ENCODE results near the gene SOBP.
"Not testable (repeated sequence)": the region's sequence is repeated elsewhere in the genome, so short reads cannot be mapped to it uniquely, and the experiment has no call there.

Gene SOBP

DNA sequence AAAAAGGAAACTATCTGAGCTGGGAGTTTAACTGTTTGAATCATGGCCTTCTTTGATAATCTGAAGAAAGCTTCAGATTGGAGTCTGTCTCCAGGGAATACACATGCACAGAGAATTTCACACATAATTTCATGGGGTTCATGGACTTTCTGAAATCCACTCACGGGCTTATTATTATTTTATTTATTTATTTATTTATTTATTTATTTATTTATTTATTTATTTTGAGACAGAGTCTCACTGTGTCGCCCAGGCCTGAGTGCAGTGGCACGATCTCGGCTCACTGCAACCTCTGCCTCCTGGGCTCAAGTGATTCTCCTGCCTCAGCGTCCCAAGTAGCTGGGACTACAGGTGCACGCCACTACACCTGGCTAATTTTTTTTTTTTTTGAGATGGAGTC is 63.2 kb downstream of the SOBP start:
- DNase-seq, result not testable (repeated sequence)

GRCh38 chr6:107554326-107554725 is 64.4 kb downstream of the SOBP start:
- no peak for DNase-seq

GRCh38 chr6:107554918-107555317 is 65.0 kb downstream of the SOBP start:
- DNase-seq, result no peak

DNA sequence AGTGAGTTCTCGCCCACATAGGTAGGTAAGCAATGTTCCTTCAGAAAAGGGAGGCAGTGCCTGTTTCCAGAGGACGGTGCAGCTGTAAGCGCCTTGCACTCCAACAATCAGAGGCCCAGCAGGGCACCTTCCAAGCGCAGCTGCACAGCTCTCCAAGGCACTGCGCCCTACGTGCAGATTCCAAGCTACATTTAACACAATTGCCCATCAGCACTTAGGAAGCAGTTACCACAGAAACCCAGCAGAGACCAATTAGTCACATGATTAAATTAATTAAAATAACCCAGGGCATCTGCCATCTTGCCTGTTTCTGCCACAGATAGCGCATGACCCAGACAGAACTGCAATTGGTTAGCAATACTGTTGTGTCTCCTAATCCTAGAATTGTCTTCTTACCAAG is 65.5 kb downstream of the SOBP start:
- DNase-seq, result no peak

DNA sequence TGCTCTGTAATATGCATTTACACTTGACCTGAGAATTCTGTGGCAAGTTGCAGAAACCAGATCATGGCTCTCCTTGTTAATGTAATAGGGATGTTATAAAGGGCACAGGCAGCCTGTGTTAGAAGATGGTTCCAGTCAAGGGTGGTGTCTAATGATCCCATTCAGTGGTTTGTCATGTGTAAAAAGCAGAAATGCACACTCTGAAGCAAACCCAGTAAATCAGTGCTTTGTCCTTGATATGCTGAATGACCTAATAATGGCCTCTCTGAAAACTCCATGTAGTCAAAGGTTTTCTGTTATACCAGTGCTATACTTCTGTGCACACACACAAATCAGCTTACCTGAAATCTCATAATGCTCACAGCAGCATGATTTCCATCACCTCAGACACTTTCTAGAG is 66.2 kb downstream of the SOBP start:
- no peak for DNase-seq

DNA sequence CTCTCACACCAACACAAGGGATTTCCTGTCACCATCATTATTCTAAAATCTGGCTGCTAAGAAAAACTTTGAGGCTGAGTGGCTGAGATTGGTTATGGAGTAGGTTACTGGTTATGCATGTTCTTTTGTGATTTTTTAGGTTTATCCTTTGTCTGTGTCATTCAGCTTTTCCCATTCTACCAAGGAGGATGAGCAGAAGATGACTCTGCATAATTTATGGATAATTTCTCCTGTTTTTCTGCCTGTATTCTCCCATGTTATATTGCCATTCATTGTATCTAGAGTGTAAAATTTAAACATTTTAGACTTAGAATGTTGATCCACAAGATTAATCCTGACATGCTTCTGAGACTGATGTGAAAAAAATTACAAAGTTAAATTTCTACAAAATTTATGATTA is 67.8 kb downstream of the SOBP start:
- DNase-seq, result no peak

GRCh38 chr6:107560657-107561056 is 70.7 kb downstream of the SOBP start:
- DNase-seq, result no peak

DNA sequence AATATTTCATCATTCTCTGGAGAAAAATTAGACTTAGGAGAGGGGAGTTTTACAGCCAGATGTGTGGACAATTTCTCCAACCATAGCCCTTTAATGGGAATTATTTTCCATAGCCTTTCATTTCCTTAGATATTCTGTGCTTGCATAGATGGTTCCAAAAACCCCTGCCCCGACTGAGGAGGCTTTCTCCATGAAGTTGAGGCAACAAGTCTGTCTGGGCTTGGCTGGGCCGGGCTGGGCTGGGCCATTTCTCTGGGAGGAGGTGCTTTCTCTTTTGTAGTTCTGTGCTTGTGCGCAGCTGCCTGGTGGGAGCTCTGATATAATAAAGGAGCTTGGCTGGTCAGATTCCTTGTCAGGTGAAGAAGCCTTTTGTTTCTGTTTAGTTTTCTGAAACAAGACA is 71.4 kb downstream of the SOBP start:
- DNase-seq, result no peak

- no peak for DNase-seq
These were observed 74.0 kb downstream of the SOBP start for GRCh38 chr6:107563694-107564588.

- DNase-seq, result no peak
These were observed 74.7 kb downstream of the SOBP start for GRCh38 chr6:107564589-107564951.

DNA sequence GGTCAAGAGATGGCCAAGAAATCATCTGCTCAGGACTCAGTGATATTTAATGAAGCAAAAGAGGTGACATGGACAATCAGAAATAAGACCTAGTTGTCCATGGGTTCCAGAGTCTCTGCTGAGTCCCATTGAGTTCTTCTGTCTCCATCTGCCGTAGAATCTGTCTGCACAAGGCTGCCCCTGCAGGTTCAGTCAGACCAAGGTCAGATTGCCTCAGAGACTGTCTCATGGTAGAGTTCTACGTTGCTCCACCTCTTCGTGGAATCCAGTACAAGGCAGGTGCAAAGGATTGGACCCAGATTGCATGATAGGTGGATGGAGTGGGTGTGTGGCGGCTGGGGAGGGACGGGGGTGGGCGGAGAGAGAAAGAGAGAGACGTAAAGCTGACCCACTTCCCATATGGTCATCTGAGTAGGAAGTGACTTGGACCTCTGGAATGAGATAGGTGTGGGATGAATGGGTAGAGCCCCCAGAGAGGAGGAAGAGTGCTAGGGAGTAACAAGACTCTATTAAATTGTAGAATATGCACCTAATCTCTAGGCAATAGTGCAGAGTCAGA is 75.3 kb downstream of the SOBP start:
- DNase-seq, result no peak

GRCh38 chr6:107567643-107568042 is 77.7 kb downstream of the SOBP start:
- DNase-seq, result no peak

DNA sequence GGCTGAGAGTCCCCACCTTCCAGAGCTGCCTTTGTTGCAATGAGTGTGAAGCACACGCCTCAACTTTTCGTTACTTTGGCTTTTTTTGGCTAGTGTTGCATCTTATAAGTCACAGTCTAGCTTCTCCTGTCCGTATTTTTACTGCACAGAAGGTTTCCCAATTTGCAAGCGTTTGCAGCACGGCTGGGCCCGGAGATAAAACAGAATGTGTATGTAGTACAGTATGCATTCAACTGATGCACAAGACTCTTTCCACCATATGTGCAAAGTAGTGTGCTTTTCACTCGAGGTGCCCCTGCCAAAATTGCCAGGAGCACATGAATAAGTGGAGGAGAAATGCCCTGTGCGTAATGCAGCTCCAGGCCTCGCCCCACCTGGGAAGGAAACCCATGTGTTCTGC is 79.6 kb downstream of the SOBP start:
- no peak for DNase-seq

DNA sequence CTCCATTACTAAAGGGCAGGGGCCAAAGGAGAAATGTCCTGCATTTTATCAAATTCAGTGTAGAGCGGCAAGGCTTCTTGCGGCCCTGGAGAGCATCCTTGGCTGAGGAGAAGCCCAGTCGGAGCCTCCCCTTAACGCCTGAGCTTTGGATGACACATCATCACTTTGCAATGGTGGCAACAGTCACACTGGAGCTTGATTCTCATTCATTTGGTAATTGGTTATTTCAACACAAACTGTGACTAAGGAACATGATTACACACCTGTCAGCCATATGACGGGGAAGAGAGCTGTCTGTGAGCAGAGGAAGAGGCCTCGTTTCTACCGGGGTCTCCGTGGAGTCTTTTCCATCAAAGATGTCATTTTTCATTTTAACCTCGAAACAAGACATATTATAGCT is 81.4 kb downstream of the SOBP start:
- DNase-seq, result no peak

GRCh38 chr6:107572886-107573285 is 83.0 kb downstream of the SOBP start:
- no peak for DNase-seq

GRCh38 chr6:107574856-107575255 is 84.9 kb downstream of the SOBP start:
- no peak for DNase-seq

DNA sequence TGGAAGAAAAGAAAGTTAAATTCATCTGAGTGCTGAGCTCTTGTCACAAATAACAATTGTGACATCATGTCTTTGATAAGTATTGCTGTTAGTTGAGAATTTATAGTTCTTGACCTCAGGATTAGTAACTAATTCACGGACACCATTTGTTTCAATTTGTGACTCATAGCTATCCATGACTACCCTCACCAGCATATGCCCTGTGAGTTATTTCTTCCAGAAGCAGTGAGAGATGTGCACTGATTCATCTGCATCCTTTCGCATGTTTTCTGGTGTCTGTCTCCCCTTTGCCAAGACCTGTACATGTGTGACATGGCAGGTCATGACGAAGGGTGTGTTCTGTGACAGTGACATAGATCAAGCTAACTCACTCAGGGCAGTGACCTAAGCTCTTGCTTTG is 86.9 kb downstream of the SOBP start:
- DNase-seq, result no peak

DNA sequence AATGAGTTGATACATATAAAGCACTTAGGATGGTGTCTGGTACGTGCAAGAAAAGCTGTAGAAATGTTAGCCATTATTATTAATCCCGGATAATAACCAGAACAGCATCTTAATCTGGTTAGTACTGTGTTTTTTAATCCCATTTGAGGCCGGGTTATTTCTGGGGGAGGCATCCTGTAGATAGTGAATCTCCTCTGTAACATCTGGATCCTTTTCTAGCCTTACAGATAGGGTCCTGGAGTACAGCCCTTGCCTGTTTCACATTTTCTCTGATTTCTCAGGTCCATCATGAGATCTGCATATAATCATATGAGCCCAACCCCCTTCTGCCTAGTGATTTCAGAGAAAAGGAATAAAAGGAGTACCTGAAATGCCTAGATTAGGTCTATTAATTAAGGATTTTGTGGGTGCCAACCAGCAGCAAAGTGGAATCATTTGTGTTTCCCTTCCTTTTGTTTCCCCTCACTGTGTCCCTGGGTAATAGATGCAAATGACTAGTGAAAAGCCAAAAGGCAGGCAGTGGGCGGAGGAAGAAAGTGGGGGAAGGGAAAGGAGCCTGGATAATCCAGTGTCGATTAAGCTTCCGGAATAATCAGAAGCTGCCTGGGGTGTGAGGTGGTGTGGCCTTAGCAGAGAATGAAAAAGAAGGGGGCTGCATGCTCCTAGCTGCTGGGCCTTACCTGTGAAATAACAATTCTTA is 88.9 kb downstream of the SOBP start:
- no peak for DNase-seq

GRCh38 chr6:107579456-107580056 is 89.6 kb downstream of the SOBP start:
- no peak for DNase-seq

- no peak for DNase-seq
These were observed 92.2 kb downstream of the SOBP start for GRCh38 chr6:107582086-107582485.

DNA sequence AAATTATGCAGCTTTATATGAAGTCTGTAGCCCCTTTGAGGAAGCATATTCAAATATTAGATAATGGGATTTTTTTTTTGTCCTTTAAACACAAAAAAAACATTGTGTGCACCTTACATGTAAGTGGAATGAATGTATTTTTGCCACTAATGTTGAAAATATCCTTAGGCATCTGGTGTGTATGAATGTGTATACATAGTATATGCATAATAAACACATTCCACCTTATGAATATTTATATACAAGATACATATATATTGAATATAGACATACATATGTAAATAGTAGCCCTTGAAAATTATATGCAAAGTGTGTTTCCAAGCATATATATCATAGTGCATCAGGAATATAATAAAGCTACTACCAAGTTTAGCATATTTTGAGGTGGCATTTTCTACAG is 94.8 kb downstream of the SOBP start:
- no peak for DNase-seq

GRCh38 chr6:107585815-107586435 is 96.0 kb downstream of the SOBP start:
- DNase-seq, result no peak

DNA sequence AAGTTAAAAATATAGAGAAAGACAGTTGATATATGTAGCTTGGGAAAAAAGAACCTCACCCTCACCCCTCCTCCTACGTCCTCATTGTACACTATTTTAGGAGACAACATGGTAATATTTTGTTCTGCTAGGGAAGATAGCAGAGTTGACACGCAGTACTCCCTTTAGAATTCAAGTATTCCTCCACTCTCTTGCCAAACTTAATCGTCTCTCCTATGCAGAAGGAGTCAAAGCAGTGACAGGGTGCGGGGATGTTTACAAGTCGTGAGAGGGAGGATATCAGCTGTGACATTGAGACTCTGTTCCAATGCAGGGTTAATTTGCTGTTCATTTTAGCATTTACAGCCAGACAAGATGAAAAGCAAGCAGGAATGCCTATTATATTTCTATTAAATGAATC is 97.5 kb downstream of the SOBP start:
- no peak for DNase-seq

Measured in effector CD8-positive, alpha-beta T cell (primary cell).